GM12878 (cell line): ENCODE results near the gene CD209.

Source experiments
- BHLHE40 ChIP-seq, 2 experiments: fragments of 450-650 bp in 1 of 2; IDR thresholded peaks; 2 replicates each; pipeline ENCODE4 v1.6.1; 2011 to 2017; ENCODE audit warnings: low read depth in 2 of 2, borderline replicate concordance in 1 of 2, improper control_type of control experiment in 1 of 2, low read length in 1 of 2, mild to moderate bottlenecking in 1 of 2
- CTCF ChIP-seq, 3 experiments: IDR thresholded peaks in 2 of 3; conservative IDR thresholded peaks in 1 of 3; 2 replicates each; pipeline ENCODE4 v1.5.1; 2011; ENCODE audit warnings: low read depth in 3 of 3, low read length in 3 of 3, mild to moderate bottlenecking in 3 of 3, control low read depth in 2 of 3, moderate library complexity in 2 of 3, inconsistent platforms in 1 of 3, mixed read lengths in 1 of 3; ENCODE audit not compliant: control insufficient read depth in 2 of 3, insufficient read depth in 1 of 3; ENCODE audit errors: extremely low read depth in 1 of 3
- EZH2 ChIP-seq: IDR thresholded peaks from 2 replicates; pipeline ENCODE4 v1.6.1; 2012; ENCODE audit warnings: low read depth, mild to moderate bottlenecking, control low read depth, inconsistent platforms, low read length, borderline replicate concordance; ENCODE audit not compliant: control insufficient read depth
- HCFC1 ChIP-seq: fragments of 150-350 bp; IDR thresholded peaks from 2 replicates; pipeline ENCODE4 v1.6.1; 2014; ENCODE audit warnings: low read length
- JUND ChIP-seq: IDR thresholded peaks from 2 replicates; pipeline ENCODE4 v1.6.1; 2012; ENCODE audit warnings: low read depth, mild to moderate bottlenecking, low read length, improper control_type of control experiment, moderate library complexity
- PRDM15 ChIP-seq: fragments of 450-650 bp; formaldehyde crosslinking; IDR thresholded peaks from 2 replicates; pipeline ENCODE4 v1.4.0; 2020; ENCODE audit warnings: mild to moderate bottlenecking, moderate library complexity
- YY1 ChIP-seq: IDR thresholded peaks from 2 replicates; pipeline ENCODE4 v1.6.1; 2011; ENCODE audit warnings: low read depth, mild to moderate bottlenecking, low read length

- no peak for TF ChIP-seq CTCF (IDR thresholded peaks at IDR 0.05 in 2 of 3, conservative IDR thresholded peaks at IDR 0.05 in 1 of 3; ENCODE audit: control insufficient read depth in 2 of 3, extremely low read depth in 1 of 3, insufficient read depth in 1 of 3, low read depth in 3 of 3, low read length in 3 of 3)
- TF ChIP-seq YY1: no peak
- TF ChIP-seq EZH2: no peak
- TF ChIP-seq PRDM15 (CRISPR knock-in tag): no peak
- peak in 1 of 2 experiments; percentile 9; a peak in 1 of 4 replicates for TF ChIP-seq BHLHE40 (IDR thresholded peaks at IDR 0.05; ENCODE audit: borderline replicate concordance in 1 of 2, low read depth in 2 of 2, low read length in 1 of 2)
- no peak for TF ChIP-seq HCFC1
- TF ChIP-seq JUND: no peak
Measured at GRCh38 chr19:7691497-7691896, 55.8 kb downstream of the CD209 start.
